Activated CD4-positive, alpha-beta T cell treated with anti-CD3 and anti-CD28 coated beads for 48 hours (primary cell): ENCODE data around the gene RIMS4.

Source experiments
- DNase-seq: peaks from one replicate; pipeline ENCODE4 v3.0.0-alpha.2; 2020

RIMS4 gene

DNA sequence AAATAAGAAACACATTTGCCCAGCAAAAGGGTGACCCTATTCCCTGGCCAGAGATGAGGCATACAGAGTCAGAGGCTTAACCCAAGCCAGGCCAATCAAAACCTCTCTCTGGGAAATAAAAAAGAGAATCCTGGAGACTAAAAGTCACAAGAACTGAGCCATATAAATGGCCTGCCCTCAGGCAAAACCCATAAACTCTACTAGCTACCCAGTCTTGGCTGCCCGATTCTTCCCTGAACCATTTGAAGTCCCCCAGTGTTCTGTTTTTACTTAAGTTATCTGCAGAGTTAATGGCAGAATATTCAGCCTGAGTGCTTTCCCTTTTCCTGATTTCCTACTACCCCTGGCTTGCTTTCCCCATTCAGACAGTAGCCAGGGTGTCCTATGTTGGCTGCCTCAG lies 50.8 kb downstream of the RIMS4 start:
- no peak for DNase-seq

DNA sequence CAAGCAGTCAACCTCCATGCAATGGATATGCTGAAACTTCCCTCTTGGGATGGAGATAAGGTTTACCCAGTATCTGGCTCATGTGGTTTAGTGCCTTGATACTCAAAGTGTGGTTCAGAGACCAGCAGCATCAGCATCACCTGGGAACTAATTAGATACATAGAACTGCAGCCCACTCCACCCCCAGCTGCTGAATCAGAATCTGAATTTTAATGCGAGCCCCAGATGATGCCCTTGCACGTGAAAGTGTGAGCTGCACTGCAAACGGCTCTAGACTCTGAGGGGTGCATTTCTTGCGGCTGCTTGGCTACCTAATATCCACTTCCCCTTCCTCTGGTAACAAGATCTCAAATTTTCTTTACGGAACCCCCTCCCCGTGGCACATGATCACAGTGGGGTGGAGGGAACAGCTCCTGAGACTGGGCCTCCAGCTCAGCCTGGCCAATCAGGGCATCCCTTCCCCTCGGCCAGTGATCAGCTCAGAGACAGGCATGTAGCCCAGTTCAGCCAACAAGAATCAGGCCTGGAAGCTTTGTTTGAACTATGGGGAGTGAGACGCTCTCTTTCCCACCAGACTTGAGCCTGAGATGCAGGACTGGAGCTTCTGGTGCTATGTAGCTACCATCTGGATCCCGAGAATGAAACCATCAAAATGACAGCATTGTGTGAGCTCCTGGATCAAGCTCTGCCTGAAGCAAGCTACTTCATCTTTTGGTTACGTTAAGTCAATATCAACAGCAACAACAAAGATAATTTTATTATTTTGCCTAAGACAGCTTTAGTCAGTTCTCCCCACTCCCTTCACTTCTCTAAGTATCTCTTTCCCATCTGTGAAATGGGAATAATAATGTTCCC lies 51.9 kb downstream of the RIMS4 start:
- DNase-seq: no peak

DNA sequence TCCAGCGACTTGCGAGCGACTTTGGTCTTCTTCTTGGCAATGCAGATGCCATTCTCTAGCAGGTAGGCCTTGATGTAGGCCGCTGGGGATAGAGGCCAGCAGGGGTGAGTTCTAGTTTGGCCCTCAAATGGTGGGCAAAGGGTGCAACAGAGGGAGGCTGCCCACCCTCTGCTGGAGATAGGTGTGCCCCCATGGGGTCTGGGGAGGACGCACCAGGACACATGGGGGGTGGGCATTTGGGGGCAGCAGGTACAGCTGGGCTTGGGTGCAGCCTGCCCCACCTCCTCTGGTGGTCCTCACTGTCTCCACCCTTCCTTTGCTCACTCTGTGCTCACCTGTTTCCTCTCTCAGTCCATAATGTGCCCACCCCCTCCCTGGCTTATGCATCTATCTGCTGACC lies 53.4 kb downstream of the RIMS4 start:
- DNase-seq: no peak

DNA sequence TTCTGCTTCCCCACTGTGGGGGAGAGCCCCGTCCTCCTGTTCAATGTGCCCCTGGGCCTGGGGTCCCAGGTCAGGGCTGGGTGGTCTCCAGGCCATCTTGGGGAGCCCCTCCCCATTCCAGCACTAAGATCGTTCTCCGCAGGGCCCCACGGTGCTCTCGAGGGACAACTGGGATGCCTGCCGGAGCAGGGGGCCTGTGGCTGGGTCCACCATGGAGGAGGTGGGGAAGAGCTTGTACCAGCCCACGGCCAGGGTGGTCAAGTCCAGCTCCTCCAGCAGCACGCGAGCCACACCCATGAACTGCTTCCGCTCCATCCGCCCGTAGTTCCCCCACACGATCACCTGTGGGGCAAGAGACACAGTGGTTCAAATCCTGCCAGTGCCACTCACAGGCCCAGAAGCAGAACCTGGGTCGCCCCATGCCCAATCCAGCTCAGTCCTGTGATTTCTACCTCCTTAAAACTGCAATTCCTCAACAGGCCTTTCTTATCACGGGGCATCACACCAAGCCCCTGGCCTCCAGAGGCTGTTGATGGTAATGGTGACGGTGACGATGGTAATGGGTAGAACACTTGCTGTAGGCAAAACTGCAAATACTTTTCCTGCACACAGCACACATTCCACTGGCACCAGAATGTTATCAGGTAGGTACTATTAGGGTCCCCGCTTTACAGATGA lies 54.2 kb downstream of the RIMS4 start:
- no peak for DNase-seq

DNA sequence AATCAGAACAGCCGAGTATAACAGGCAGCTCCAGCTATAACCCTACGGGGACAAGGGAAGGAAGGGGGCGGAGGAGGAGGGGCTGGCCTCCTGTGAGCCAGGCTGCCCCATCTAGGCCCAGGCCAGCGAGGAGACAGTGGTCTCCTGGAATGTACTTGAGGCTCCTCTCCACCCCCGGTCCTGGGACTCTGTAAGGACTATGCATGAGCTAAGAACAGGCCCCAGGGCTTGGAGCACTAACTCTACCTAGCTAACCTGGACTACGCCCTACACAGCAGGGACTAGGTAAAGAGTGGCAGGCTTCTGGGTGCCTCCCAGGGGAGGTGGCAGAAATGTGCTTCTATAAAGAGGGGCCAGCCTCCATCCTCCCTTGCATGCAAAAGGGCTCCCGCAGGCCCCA lies 55.8 kb downstream of the RIMS4 start:
- DNase-seq: no peak

DNA sequence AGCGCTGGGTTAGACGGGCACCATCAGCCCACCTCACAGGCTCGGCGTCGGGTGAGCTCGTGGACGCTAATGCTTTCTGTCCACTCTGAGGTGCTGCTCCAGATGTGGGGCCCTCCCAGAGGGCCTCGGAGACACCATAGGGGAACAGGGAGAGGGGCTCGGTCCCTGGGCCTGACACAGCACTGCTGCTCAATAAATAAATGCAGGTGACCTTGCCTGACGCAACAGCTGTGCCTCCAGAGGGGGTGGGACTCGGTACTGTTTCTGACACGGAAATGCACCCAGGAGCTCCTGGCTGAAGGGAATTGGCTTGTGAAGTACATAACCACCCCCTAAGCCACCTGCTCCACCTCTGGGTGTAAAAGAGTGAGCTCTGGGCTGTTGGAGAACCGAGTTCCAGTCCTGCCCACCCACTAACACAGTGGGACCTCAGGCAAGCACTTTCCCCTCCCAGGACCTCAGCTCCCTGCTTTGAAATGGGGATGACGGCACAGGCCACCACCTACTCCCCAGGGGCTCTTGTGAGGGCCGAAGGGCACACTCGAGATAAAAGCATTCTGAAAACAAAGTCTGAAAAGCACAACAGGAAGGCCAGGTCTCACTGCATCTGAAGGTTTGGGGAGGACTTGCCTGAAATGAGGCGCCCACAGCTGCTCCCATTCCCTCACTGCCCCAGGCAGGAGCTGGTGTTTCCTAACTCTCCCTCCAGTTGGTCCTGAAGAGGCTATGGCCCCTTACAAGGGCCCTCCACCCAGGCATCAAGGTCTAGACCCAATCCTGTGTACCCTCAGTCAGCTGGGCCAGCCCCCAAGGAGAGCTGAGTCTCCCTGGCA lies 58.0 kb downstream of the RIMS4 start:
- no peak for DNase-seq

DNA sequence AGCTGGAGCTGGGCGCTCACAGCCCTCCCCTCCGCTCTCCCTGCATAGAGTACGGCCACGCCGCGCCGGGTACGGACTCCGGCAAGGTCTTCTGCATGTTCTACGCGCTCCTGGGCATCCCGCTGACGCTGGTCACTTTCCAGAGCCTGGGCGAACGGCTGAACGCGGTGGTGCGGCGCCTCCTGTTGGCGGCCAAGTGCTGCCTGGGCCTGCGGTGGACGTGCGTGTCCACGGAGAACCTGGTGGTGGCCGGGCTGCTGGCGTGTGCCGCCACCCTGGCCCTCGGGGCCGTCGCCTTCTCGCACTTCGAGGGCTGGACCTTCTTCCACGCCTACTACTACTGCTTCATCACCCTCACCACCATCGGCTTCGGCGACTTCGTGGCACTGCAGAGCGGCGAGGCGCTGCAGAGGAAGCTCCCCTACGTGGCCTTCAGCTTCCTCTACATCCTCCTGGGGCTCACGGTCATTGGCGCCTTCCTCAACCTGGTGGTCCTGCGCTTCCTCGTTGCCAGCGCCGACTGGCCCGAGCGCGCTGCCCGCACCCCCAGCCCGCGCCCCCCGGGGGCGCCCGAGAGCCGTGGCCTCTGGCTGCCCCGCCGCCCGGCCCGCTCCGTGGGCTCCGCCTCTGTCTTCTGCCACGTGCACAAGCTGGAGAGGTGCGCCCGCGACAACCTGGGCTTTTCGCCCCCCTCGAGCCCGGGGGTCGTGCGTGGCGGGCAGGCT lies 60.1 kb downstream of the RIMS4 start:
- peak; percentile 32 for DNase-seq

DNA sequence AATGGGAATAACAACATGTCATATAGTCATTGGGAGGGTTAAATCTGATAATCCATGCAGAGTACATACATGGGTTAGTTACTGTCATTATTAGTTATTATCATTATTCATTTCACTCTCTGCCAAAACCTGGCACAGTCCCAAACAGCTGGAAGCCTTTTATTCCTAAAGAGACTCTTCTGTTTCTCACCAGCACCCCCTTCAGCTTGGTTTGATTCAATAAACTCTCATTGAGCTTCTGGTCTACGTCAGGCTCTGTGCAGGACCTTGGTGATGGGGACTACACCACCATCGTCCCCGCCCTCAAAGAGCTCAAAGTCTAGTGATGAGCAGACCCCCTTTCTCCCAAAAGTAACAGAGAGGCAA lies 62.4 kb downstream of the RIMS4 start:
- no peak for DNase-seq

DNA sequence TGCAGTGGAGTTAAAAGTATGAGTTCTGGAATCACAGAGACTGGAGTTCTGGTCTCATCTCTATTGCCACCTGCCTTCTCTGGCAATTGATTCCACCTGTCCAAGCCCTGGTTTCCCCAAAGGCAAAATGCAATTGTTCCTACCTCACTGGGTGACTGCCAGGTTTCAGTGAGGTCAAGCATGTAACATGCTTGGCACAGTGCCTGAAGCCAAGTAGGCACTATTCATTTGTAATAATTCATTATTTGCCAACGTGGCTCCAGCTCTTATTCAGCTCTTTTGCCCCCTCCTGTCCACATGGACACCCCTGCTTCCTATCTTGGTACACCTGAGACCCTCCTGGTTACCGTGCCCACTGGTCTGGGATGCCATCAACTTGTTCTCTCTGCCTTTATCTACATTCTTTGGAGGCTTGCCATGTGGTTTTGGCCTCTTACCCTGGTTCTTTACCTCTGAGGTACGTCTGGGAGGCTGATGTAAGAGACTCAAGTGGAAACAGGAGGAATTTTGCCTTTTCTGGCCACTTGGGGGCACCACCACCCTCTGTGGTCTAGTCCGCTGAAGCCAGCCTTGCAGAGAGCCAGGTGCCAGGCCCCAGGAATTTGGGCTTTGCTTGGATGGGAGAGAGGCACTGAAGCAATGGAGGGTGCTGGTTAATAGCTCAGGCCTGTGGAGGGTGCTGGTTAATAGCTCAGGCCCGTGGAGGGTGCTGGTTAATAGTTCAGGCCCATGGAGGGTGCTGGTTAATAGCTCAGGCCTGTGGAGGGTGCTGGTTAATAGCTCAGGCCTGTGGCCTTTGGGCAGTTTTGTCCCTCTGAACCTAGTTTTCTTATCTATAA lies 63.0 kb downstream of the RIMS4 start:
- DNase-seq: peak; percentile 86

DNA sequence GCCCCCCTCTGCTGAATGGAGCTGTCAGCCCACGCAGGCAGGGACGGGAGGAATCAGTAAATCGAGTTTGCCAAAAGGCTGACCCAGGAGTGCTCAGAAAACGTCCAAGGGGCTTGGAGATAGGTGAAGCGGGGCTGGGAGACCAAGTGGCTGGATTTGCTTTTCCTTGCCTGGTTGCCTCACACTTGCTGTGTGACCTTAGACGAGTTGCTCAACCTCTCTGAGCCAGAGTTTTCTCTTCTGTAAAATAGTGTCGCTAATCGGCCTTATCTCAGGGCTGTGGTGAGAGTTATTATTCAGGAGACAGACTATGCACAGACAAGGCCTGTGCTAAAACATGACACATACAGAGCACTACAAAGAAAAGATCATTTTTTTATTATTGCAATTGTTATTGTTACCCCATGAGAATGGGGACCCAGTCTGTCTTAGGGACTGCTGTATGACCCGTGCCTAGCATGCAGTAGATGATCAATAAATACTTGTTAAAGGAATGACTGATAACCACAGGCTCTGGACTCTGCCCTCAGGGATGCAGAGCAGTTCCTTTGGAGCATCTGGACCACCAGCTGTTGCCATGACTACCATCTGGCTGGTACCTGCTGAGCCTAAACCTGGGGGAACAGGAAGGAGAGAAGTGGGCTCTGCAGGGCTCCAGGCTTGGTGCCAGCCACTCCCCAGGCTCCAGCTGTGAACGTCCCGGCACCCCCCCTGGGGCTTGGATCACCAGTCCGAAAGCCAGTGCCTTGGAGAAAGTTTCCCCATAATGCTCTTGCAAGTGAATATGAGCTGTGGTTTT lies 63.8 kb downstream of the RIMS4 start:
- peak; percentile 9 for DNase-seq

DNA sequence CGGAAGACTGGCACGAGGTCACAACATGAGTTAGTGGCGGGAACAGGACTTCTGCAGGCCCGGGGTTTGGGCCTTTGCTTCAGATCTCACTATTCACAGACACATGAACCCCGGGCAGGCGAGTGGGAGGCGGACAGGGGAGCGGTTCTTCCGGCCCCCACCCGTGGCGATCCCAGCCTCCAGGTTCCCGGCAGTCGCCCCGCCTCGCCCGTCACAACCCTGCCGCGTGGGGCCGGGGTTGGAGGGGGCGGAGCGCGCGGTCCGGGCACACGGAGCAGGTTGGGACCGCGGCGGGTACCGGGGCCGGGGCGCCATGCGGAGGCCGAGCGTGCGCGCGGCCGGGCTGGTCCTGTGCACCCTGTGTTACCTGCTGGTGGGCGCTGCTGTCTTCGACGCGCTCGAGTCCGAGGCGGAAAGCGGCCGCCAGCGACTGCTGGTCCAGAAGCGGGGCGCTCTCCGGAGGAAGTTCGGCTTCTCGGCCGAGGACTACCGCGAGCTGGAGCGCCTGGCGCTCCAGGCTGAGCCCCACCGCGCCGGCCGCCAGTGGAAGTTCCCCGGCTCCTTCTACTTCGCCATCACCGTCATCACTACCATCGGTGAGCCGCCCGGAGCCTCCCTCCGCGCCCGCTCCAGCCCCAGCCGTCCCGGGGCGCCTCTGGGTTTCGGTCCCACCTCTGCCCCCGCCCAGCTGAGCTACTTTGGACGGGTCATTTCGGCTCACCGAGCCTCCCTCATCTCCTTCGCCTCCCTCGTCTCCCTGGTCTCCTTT lies 64.6 kb downstream of the RIMS4 start, which contains the start of gene KCNK15:
KCNK15 (plus strand) TSS at position 268 of the 769 bp plus-strand sequence; CDS start at position 314, 46 bp downstream.
- peak; percentile 60 for DNase-seq

DNA sequence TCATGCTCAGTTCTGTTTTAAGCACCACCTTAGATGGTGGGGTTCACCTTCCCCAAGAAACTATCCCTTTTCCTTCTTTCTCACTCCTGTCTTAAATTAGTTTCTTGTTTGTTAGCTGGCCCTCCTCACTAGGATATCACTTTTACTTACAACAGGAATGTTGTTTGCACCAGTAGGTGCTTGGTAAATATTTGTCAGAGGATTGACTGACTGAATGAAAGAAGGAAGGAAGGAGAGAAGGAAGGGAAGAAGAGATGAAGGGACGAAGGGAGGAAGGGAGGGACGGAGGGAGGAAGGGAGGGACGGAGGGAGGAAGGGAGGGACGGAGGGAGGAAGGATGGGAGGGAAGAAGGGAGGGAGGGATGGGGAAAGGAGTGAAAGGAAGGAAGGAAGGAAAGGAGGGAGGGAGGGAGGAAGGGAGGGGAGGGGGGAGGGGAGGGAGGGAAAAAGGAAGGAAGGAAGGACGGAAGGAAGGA lies 65.2 kb downstream of the RIMS4 start:
- no peak for DNase-seq

DNA sequence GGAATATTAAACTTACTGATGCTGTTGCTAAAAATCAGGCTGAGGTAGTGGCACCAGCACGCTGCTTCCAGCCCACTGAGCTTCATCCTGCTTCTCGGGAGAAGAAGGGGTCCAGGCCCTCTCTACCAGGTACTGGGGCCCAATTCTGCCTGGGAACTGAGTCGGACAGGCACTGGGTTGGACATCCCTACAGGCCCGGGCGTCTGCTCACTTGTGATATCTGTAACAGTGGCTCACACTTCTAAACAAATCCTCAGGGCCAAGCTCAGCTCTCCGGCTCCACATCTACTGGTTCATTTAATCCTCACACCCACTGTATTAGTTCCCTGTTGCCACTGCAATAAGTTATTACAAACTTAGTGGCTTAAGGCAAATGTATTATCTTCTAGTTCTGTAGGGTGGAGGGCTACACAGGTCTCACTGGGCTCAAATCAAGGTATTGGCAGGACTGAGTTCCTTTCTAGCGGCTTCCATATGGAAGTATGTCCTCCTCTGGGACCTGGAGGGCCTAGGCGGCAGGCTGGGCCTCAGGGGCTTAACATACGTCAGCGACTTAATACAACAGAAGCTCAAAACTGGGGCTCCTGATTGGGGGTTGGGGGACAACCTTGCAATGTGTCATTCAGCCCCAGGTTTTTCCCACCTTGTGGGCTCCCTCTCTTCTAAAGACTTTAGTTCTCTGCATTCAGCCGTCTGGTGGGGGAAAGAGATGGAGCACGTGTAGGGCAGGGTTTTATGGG lies 66.3 kb downstream of the RIMS4 start:
- DNase-seq: no peak

DNA sequence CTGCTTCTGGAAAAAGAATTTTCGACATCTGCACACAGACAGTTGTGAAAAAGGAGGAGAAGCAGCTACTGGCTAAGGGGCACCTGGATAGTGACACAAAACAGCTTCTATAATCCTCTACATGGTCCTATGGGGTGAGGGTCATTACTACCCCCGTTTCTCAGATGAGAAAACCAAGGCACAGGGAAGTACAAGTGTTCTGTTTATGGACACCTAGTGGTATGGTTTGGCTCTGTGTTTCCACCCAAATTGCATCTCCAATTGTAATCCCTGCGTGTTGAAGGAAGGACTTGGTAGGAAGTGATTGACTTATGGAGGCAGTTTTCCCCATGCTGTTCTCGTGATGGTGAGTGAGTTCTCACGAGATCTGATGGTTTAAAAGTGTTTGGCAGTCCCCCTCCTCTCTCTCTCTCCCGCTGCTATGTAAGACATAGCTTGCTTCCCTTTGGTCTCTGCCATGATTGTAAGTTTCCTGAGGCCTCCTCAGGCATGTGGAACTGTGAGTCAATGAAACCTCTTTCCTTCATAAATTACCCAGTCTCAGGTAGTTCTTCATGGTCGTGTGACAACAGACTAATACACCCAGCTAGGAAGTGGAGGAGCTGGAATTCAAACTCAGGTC lies 67.2 kb downstream of the RIMS4 start:
- DNase-seq: no peak

DNA sequence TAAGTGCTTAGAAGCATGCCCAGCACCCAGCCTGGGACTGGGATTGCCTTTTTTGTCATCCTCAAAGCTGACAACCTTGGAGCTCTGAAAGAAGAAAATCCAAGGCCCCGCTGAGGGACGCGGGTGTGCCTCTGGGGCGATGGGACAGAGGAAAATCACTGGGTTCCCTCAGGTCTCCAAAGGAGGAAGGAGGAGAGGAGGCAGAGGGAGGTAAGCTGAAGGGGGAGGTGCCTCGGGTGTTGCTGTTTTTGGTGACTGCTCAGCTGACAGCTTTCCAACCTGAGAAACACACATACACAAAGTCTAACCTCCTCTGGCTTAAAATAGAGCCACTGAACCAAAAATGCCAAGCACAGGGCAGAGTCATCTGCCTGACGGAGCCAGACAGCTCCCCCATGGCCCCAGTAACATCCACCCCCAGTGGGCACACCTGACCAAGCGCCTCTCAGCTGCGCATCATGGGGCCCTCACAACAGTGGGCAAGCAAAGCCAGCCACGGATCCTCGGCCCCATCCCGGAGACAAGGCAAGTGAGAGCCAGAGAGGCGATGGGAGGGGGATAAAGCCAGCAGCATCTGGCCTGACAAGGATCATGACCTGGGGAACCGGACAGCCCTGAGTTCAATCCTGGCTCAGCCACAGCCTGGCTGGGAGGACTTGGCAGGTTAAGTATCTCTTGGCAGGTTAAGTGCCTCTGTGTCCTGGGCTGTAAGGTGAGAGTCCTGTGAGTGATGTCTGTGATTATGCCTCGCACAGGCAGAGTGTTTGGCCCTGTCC lies 67.9 kb downstream of the RIMS4 start:
- no peak for DNase-seq

DNA sequence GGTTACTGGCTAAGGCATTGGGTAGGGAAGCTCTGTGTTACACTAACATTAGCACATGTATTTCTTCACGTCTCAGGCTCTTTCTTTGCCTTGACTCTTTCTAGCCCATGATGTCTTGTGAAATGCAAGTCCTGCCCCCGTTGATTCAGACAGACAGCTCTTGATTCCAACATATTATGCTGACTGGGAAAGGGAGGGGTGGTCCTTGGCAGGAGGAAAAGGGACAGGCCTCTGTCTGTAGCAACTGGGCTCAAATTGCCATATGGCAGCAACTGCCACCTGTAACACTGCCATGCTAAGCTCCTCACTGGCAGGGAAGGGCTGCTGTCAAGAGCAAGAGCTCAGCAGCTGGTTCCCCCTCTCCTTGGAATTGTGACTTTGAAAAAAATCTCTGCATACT lies 70.4 kb downstream of the RIMS4 start:
- DNase-seq: no peak

DNA sequence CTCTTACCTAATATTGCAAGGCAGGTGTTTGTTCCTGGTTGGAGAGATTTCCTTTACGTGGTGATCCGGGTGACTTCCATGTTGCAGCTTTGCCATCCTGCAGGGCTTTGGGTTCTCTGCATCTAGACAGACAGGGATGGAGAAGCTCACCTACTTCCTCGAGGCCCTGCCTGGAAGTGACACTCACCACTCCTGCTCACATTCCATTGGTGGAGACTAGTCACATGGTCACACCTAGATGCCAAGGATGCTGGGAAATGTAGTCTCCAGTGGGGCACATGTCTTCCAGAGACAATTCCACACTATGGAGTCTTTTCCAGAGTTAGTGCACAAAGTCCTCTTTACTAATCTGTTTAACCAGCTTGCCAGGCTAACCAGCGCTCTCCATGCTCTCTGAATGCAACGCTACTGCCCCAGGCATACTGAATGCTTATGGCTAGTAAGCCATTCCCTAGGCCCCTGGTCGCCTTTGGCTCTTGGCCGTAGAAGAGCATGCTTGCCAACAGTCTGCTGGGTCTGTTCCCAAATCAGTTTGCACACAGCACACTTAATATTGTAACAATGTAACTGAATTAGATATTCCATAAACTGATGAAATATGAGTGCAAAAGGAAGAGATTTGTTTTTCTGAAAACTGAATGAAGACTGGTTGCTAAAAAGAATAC lies 71.4 kb downstream of the RIMS4 start:
- DNase-seq: peak; percentile 66
